ENCODE measurements around the gene PNKP.

PNKP gene

GRCh38 chr19:49866933-49867782 is at the start of gene PNKP:
Gene PNKP (minus strand): TSS chr19:49867576. CDS start chr19:49867204, 372 bp downstream.
- peak; percentile 97 for DNase-seq

- DNase-seq: no peak
These were observed 47.9 kb upstream of the PNKP start for GRCh38 chr19:49915271-49915670.

GRCh38 chr19:49913720-49914119 is 46.3 kb upstream of the PNKP start:
- no peak for DNase-seq

- no peak for DNase-seq
These were observed 45.7 kb upstream of the PNKP start for GRCh38 chr19:49912965-49913685.

GRCh38 chr19:49911381-49912145 is 44.2 kb upstream of the PNKP start:
- DNase-seq: peak; percentile 57

GRCh38 chr19:49910179-49910578 is 42.8 kb upstream of the PNKP start:
- no peak for DNase-seq

GRCh38 chr19:49908480-49909420 is 41.4 kb upstream of the PNKP start:
- no peak for DNase-seq

- no peak for DNase-seq
These were observed 40.5 kb upstream of the PNKP start for GRCh38 chr19:49907745-49908446.

- no peak for DNase-seq
These were observed 39.6 kb upstream of the PNKP start for GRCh38 chr19:49906879-49907564.

GRCh38 chr19:49904136-49904535 is 36.8 kb upstream of the PNKP start:
- DNase-seq: no peak

GRCh38 chr19:49896863-49897621 is 29.7 kb upstream of the PNKP start, which contains the start of gene IL4I1:
Gene IL4I1 (minus strand): TSS chr19:49896887. CDS start chr19:49896160, 727 bp downstream.
- DNase-seq: peak; percentile 78

- peak; percentile 63 for DNase-seq
These were observed 28.4 kb upstream of the PNKP start for GRCh38 chr19:49895566-49896297.

- peak; percentile 68 for DNase-seq
These were observed 27.6 kb upstream of the PNKP start for GRCh38 chr19:49894879-49895565.

GRCh38 chr19:49894011-49894664 is 26.8 kb upstream of the PNKP start:
- DNase-seq: no peak

- DNase-seq: no peak
These were observed 25.3 kb upstream of the PNKP start for GRCh38 chr19:49892716-49893115.

GRCh38 chr19:49891393-49891792 is 24.0 kb upstream of the PNKP start:
- no peak for DNase-seq

- DNase-seq: peak; percentile 74
These were observed 23.3 kb upstream of the PNKP start for GRCh38 chr19:49890349-49891311.

All from stimulated activated CD4-positive, alpha-beta T cell treated with anti-CD3 and anti-CD28 coated beads, Interleukin-15, amount 100 ng/mL, for 24 hours (primary cell).